Stimulated activated CD8-positive, alpha-beta memory T cell treated with anti-CD3 and anti-CD28 coated beads, Interleukin-4, amount 100 ng/mL, for 24 hours (primary cell): Measurements from ENCODE around the gene ADAMTS13.
"Not testable (repeated sequence)": the region's sequence is repeated elsewhere in the genome, so short reads cannot be mapped to it uniquely, and the experiment has no call there.

Source experiments
- DNase-seq: peaks from one replicate; pipeline ENCODE4 v3.0.0-alpha.2; 2020; ENCODE audit warnings: low read depth

ADAMTS13 gene

GRCh38 chr9:133425049-133425632 is 3.0 kb downstream of the ADAMTS13 start:
- DNase-seq, result no peak

GRCh38 chr9:133426011-133426410 is 3.8 kb downstream of the ADAMTS13 start:
- DNase-seq, result no peak

GRCh38 chr9:133427658-133428348 is 5.6 kb downstream of the ADAMTS13 start:
- no peak for DNase-seq

- no peak for DNase-seq
Measured at GRCh38 chr9:133428617-133429101, 6.5 kb downstream of the ADAMTS13 start.

GRCh38 chr9:133429214-133429613 is 7.0 kb downstream of the ADAMTS13 start:
- DNase-seq, result no peak

- no peak for DNase-seq
Measured at GRCh38 chr9:133429641-133430161, 7.5 kb downstream of the ADAMTS13 start.

GRCh38 chr9:133430244-133430643 is 8.1 kb downstream of the ADAMTS13 start:
- DNase-seq, result no peak

- no peak for DNase-seq
Measured at GRCh38 chr9:133433351-133433843, 11.2 kb downstream of the ADAMTS13 start.

DNA sequence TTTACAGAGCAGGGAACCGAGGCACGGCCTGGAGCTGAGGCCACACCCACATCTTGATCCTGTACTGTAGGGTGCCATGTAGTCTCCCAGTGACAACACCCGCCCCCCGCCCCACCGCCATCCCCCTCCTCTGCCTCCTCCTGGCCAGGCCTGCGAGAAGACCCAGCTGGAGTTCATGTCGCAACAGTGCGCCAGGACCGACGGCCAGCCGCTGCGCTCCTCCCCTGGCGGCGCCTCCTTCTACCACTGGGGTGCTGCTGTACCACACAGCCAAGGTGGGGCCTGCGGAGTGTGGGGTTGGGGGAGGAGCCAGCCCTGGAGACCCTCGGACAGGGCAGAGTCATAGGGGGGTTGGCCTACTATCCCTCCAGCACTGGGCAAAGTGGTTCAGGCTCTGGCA is 14.5 kb downstream of the ADAMTS13 start:
- no peak for DNase-seq

DNA sequence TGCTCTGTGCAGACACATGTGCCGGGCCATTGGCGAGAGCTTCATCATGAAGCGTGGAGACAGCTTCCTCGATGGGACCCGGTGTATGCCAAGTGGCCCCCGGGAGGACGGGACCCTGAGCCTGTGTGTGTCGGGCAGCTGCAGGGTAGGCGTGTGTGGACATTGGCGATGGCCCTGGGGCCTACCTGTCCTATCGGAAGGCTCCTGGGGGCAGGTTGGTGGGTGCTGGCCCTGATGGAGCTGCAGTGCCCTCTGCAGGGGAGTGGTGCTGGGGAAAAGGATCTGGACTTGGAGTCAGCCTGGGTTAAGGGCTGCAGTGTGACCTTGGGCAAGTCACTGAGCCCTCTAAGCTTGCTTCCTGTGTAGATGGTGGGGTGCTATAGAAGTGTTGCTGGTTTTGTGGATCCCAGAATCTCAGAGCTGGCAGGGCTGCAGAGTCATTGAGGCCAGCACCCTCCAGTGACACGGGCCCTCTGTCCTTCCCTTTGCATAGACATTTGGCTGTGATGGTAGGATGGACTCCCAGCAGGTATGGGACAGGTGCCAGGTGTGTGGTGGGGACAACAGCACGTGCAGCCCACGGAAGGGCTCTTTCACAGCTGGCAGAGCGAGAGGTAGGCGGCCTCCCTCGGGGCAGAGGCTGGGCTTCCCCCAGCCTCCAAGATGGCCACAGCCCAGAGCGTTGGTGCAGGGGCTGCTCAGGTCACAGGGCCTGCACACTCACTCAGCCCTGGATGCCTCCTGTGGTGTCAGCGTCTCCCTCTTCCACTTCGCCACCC is 15.8 kb downstream of the ADAMTS13 start:
- no peak for DNase-seq

DNA sequence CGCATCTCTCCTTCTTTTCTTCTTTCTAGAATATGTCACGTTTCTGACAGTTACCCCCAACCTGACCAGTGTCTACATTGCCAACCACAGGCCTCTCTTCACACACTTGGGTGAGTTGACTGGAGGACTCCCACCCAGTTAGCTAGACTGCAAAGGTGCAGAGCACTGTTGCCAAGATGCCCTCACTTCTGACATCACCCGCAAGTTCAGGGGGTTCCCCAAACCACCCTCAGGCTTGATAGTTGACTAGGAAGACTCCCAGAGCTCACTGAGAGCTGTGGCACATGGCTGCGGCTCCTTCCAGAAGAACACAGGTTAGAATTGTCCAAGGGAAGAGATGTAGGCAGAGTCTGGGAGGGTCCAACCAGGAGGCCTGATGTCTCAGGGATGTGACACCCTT is 17.2 kb downstream of the ADAMTS13 start:
- no peak for DNase-seq

GRCh38 chr9:133440874-133441273 is 18.7 kb downstream of the ADAMTS13 start:
- no peak for DNase-seq

- no peak for DNase-seq
Measured at GRCh38 chr9:133441571-133441970, 19.4 kb downstream of the ADAMTS13 start.

- DNase-seq, result no peak
Measured at GRCh38 chr9:133443248-133443647, 21.1 kb downstream of the ADAMTS13 start.

DNA sequence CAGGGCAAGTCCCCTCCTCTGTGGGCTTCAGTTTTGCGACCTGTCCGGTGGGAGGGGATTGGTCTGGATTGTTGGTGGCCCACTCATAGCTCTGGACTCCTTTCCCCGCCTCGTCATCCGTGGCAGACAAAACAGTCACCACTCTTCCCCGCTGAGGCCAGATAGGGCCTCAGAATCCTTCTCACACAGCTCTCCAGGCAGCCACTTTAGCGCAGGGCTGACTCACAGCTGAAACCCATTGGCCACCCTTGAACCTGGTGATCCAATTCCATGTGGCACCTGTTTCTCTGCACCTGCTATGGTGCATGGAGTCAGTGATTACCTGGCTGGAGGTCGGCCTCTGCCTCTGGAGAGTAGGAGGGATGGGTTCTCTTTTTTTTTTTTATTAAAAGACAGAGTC is 21.8 kb downstream of the ADAMTS13 start:
- DNase-seq, result no peak

DNA sequence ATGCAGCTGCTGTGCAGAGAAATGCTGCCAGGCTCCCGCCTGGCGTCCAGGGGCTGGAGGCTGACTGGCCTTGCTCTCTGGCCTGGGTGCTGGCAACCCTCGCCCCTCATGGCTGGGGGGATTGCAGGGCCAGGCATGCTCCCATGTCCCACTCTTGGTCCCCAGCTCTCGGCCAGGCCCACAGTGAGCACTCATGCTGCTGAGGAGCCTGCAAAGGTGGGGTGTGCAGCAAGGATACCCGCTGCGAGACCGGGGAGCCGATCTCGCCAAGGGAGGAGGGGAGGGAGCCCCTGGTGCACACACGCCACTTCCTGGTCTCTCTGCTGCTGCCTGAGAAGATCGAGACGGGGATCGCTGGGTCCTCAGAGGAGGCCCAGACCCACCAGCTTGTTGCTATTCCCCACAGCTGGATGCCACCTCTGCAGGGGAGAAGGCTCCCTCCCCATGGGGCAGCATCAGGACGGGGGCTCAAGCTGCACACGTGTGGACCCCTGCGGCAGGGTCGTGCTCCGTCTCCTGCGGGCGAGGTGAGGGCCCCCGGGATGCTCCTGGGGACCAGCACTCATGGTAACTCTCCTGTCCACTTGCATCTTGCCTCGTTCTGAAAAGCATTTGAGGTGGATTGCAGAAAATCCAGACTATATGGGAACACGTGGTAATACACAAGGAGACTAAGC is 23.3 kb downstream of the ADAMTS13 start:
- DNase-seq, result no peak

DNA sequence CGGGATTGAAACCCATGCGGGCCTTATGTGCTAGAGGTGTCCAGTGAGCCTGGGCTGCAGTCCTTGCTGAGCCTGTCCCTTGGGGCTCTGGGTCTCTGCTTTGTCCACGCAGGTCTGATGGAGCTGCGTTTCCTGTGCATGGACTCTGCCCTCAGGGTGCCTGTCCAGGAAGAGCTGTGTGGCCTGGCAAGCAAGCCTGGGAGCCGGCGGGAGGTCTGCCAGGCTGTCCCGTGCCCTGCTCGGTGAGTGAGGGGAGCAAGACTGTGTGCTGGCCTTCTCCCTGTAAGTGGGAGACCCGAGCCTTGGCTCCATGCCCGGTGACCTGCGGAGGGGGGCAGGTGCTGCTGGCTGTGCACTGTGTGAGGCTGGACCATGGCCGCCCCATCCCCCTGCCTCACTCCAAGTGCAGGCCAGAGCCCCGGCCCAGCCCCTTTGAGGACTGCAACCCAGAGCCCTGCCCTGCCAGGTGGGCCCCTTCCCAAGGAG is 26.4 kb downstream of the ADAMTS13 start:
- no peak for DNase-seq

DNA sequence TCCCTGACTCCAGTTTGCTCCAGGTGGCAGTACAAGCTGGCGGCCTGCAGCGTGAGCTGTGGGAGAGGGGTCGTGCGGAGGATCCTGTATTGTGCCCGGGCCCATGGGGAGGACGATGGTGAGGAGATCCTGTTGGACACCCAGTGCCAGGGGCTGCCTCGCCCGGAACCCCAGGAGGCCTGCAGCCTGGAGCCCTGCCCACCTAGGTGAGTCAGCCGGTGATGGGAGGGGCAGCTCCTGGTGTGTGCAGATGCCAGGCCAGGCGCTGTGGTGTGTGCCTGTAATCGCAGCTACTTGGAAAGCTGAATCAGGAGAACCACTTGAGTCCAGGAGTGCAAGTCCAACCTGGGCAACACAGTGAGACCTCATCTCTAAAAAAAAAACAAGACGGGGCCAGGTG is 27.6 kb downstream of the ADAMTS13 start:
- DNase-seq, result no peak

GRCh38 chr9:133451865-133452264 is 29.7 kb downstream of the ADAMTS13 start:
- not testable (repeated sequence) for DNase-seq

DNA sequence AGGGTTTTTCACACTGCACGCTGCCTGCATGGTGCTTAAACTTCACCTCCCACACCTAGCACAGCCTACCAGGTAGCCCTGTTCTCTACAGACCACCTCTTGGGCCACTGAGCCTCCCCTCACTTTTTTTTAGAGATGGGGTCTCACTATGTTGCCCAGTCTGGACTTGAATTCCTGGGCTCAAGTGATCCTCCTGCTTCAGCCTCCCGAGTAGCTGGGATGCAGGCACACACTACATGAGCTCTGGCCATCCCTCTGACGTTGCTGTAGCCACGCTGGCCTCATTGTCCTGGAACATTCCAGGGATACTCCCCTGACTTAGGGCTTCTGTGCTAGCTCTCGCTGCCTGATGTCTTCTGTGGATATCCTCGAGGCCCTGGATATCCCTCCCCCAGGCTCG is 30.4 kb downstream of the ADAMTS13 start:
- no peak for DNase-seq

DNA sequence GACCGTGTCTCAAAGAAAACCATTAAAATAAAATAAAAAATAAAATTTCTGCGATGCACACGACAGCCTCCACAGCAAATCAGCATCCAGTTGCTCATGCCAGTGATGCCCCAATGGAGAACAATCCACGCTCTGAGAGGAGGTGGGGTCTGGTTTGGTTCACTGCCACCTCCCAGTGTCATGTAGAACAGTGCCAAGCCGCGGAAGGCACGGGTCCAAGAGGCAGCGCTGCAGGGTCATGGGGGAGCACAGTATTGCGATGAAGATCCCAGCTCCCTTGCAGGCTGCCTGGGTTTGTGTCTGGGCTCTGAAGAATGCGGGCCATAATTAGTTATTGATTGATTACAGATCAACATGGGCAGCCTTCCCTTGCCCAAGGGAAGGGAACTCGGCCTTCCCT is 31.5 kb downstream of the ADAMTS13 start:
- DNase-seq, result no peak

DNA sequence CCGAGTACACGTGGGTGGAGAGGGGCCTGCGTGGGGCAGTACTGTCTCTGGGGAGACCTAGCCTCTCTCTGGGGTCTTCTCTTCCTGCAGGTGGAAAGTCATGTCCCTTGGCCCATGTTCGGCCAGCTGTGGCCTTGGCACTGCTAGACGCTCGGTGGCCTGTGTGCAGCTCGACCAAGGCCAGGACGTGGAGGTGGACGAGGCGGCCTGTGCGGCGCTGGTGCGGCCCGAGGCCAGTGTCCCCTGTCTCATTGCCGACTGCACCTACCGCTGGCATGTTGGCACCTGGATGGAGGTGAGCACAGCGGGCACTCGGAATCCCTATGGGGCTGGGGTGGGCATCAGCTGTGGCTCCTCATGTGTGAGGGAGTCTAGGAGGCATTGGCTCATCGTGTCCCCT is 32.2 kb downstream of the ADAMTS13 start:
- DNase-seq, result no peak
